Measurements from ENCODE around the gene POLR3E.

POLR3E gene

GRCh38 chr16:22297114-22297870 is at the start of gene POLR3E:
TSS of gene POLR3E (plus strand) at chr16:22297409. CDS start at chr16:22302969, 5,560 bp downstream.
- DNase-seq, result peak; percentile 99

GRCh38 chr16:22250522-22250921 is 46.7 kb upstream of the POLR3E start:
- no peak for DNase-seq

- no peak for DNase-seq
These were observed 44.9 kb upstream of the POLR3E start for GRCh38 chr16:22252317-22252716.

GRCh38 chr16:22253272-22253671 is 43.9 kb upstream of the POLR3E start:
- DNase-seq, result no peak

- DNase-seq, result no peak
These were observed 41.9 kb upstream of the POLR3E start for GRCh38 chr16:22255335-22255734.

GRCh38 chr16:22257440-22257839 is 39.8 kb upstream of the POLR3E start:
- no peak for DNase-seq

- no peak for DNase-seq
These were observed 36.7 kb upstream of the POLR3E start for GRCh38 chr16:22260490-22260889.

GRCh38 chr16:22262460-22262859 is 34.7 kb upstream of the POLR3E start:
- DNase-seq, result peak; percentile 40

- no peak for DNase-seq
These were observed 32.4 kb upstream of the POLR3E start for GRCh38 chr16:22264786-22265185.

GRCh38 chr16:22265351-22265750 is 31.9 kb upstream of the POLR3E start:
- DNase-seq, result no peak

- no peak for DNase-seq
These were observed 30.7 kb upstream of the POLR3E start for GRCh38 chr16:22266546-22266945.

GRCh38 chr16:22267764-22268163 is 29.4 kb upstream of the POLR3E start:
- no peak for DNase-seq

GRCh38 chr16:22270525-22270924 is 26.7 kb upstream of the POLR3E start:
- no peak for DNase-seq

- no peak for DNase-seq
These were observed 24.1 kb upstream of the POLR3E start for GRCh38 chr16:22272870-22273650.

- no peak for DNase-seq
These were observed 22.3 kb upstream of the POLR3E start for GRCh38 chr16:22274916-22275315.

- DNase-seq, result no peak
These were observed 18.6 kb upstream of the POLR3E start for GRCh38 chr16:22278441-22279230.

GRCh38 chr16:22282254-22282892 is 14.8 kb upstream of the POLR3E start:
- no peak for DNase-seq

GRCh38 chr16:22284637-22285036 is 12.6 kb upstream of the POLR3E start:
- DNase-seq, result no peak

- DNase-seq, result no peak
These were observed 12.1 kb upstream of the POLR3E start for GRCh38 chr16:22285080-22285479.

GRCh38 chr16:22291020-22291419 is 6.2 kb upstream of the POLR3E start:
- DNase-seq, result no peak

GRCh38 chr16:22291860-22292318 is 5.3 kb upstream of the POLR3E start:
- DNase-seq, result no peak

GRCh38 chr16:22292320-22292719 is 4.9 kb upstream of the POLR3E start:
- no peak for DNase-seq
